ENCODE data around the gene CRYGD. TPM values are rescaled to one million over a fixed set of nuclear protein-coding genes. Genes with fewer than 3 reads are reported as not detected.
A peak's percentile ranks its signal among the peaks of the same experiment; 100 is the strongest.

Gene CRYGD
- polyA plus RNA-seq, 5 donors = 0.25 TPM; not detected in 4

DNA sequence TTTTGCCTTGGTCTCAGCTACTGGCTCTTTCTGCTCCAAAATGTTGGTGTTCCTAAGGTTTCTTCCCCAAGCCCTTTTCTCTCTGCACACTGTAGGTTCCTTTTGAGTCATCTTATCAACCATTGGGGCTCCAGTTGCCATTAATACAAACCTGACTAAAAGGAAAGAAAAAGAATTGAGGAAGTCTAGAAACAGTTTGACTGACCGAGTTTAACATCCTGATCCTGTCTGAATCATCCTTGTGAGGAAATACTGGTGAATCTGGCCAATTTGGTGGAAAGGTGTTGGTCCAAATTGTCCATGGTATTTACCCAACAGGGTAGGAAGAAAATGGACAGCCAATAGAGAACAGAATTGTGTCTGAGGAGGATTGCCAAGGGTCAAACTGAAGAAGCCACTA, 38.3 kb downstream of the CRYGD start:
- DNase-seq = no peak

DNA sequence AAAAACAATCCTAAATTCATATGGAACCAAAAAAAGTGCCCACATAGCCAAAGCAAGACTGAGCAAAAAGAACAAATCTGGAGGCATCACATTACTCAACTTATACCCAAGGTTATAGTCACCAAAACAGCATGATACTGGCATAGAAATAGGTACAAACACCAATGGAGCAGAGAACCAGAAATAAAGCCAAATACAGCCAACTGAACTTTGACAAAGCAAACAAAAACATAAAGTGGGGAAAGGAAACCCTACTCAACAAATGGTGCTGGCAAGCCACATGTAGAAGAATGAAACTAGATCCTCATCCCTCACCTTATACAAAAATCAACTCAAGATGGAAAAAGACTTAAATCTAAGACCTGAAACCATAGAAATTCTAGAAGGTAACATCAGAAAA, 40.5 kb downstream of the CRYGD start:
- no peak for DNase-seq

DNA sequence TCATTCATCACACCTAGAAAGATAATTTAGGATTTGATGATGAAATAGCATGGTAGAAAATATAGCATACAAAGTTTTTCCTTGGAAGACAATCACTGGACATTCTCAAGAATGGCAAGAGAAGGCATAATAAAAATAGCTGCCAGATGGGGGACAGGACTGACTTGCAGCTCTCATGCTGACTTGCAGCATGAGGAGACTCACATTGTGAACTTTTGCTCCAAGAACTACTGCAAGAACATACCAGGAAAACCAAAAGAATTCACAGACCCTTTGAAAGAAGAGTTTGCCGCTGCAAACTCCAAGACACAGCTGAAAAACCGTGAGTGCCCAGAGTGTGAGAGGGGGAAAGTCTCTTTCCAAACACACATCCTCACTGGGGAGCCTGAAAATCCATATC, 47.0 kb downstream of the CRYGD start:
- DNase-seq = no peak

DNA sequence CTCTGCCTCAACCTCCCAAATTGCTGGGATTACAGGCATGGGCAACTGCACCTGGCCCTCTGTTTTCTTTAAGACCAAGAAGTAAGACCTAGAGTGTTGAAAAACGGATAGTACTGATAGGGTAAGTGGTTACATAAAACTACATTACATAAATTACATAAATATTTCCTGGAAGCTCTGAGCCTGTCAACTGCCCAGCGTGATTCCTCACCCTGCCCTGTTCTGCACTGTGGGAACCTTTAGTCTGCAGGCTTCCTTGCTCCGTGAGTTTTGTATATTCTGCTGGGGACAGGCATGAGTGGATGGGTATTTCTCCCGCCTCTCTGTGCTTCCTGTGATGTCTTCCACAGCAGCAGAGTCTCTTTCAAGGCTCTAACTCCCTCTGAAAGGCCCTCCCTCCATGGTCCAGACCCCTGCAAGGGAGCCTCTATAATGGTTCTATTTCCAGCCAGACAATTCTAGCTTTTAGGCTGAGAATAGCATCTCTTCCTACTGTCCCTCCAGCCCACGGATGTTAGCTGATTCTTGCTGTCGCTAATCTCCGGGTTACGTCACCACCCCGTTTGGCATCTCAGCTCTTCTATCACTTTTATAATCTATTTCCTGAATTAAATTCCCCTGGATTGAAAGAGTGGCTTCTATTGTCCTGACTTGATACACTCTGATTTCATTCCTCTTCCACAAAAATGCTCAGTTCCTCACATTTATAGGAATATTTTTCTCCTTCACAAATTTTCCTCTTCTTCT, 49.5 kb downstream of the CRYGD start:
- DNase-seq = no peak

DNA sequence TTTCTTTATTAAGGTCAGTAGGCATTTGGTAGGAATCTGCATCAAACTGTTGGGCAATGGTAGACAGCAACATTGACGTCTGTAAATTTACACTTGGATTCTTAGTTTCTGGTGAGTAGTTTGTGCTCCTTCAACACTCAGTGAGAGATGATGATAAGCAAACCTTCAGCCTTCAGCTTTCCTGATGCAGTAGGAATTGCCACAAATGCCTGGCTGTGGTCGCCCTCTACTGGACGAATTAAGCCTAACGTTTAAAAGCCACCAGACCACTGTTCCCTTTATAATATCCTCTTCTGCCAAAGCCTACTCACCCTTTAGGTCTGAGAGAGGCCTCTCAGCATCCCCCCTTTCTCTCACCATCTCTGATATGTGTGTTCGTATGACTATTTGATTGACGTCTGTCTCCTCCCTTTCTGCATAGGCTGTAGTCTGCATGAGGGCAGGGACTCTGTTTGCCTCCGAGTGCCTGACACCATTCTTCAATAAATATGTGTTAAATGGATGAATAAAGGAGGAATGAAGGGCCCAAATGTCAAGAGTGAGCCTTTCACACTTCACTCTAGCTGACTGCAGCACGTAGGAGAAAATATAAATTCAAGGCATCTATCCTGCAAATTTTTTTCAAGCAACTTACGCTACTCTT, 52.0 kb downstream of the CRYGD start:
- peak; percentile 44 to 52 for DNase-seq

Other genes starting within 250 kb of the CRYGD start
- 10 to 100 TPM; 12.1 to 15.8 (median 14.6) TPM for gene PLEKHM3, start 99.0 kb downstream of the CRYGD start, polyA plus RNA-seq (ENCODE audit: insufficient read depth in 1 of 5, insufficient read length in 5 of 5, low replicate concordance in 1 of 5)
- not detected for gene CRYGC, start 5.3 kb upstream of the CRYGD start, polyA plus RNA-seq (ENCODE audit: insufficient read depth in 1 of 5, insufficient read length in 5 of 5, low replicate concordance in 1 of 5)
- not detected for gene CRYGB, start 21.6 kb upstream of the CRYGD start, polyA plus RNA-seq (ENCODE audit: insufficient read depth in 1 of 5, insufficient read length in 5 of 5, low replicate concordance in 1 of 5)
- not detected for gene CRYGA, start 39.1 kb upstream of the CRYGD start, polyA plus RNA-seq (ENCODE audit: insufficient read depth in 1 of 5, insufficient read length in 5 of 5, low replicate concordance in 1 of 5)
- gene C2orf80, start 65.5 kb upstream of the CRYGD start, polyA plus RNA-seq (ENCODE audit: insufficient read depth in 1 of 5, insufficient read length in 5 of 5, low replicate concordance in 1 of 5) = under 1 TPM in 1 of 5 donors, not detected in 4; 0.19 TPM
- gene IDH1, start 130.5 kb upstream of the CRYGD start, polyA plus RNA-seq (ENCODE audit: insufficient read depth in 1 of 5, insufficient read length in 5 of 5, low replicate concordance in 1 of 5) = 100 to 1,000 TPM in 1 of 5 donors, 10 to 100 TPM in 4; 83.2 to 101 (median 87.5) TPM
- 10 to 100 TPM; 17.0 to 29.4 (median 25.8) TPM for gene PIKFYVE, start 141.7 kb upstream of the CRYGD start, polyA plus RNA-seq (ENCODE audit: insufficient read depth in 1 of 5, insufficient read length in 5 of 5, low replicate concordance in 1 of 5)

Data from right lung (tissue), 5 donors.